ENCODE measurements around the gene POTEG. TPM values are rescaled to one million over a fixed set of nuclear protein-coding genes. Genes with fewer than 3 reads are reported as not detected.
"Not testable (repeated sequence)": the region's sequence is repeated elsewhere in the genome, so short reads cannot be mapped to it uniquely, and the experiment has no call there.

Gene POTEG
- total RNA-seq, 1 donor from 2014 or later: not detected

DNA sequence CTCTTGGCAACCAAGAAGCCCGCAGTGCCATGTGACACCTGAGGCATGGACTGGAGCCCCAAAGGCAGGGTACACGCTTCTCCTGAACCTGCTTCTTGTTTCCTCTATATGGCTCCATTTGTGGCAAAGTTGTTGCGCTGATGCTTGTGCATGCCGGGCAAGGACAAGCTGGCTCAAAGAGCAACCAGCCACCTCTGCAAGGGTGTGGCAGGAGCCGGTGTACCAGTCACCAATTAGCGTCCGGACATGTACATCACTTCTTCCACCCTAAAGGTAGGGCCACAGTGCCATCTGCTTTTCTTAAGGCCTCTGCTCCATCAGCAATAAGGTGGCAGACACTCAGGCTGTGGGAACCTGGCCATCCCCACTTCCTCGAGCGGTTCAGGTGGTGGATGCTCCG, 43.9 kb downstream of the POTEG start:
- ATAC-seq; H3K9me3 ChIP-seq; H3K36me3 ChIP-seq; intact Hi-C loops (cut with DNase I); H3K27ac ChIP-seq; H3K27me3 ChIP-seq; H3K4me3 ChIP-seq; H3K4me1 ChIP-seq: not testable (repeated sequence)
- peak; percentile 51 for DNase-seq

DNA sequence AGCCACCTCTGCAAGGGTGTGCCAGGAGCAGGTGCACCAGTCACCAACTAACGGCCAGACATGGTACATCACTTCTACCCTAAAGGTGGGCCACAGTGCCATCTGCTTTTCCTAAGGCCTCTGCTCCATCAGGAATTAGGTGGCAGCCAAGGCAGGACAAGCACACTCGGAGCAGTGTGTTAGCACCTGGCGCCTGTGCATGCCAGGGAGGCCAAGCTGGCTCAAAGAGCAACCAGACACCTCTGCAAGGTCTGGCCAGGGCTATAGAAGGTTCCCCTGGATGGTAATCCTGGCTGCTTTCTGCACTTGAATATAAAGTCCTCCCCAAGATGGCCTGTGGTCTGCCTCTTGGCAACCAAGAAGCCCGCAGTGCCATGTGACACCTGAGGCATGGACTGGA, 45.4 kb downstream of the POTEG start:
- H3K4me3 ChIP-seq; H3K27ac ChIP-seq; H3K4me1 ChIP-seq; H3K9me3 ChIP-seq; ATAC-seq; H3K36me3 ChIP-seq; H3K27me3 ChIP-seq; intact Hi-C loops (cut with DNase I); DNase-seq: not testable (repeated sequence)

DNA sequence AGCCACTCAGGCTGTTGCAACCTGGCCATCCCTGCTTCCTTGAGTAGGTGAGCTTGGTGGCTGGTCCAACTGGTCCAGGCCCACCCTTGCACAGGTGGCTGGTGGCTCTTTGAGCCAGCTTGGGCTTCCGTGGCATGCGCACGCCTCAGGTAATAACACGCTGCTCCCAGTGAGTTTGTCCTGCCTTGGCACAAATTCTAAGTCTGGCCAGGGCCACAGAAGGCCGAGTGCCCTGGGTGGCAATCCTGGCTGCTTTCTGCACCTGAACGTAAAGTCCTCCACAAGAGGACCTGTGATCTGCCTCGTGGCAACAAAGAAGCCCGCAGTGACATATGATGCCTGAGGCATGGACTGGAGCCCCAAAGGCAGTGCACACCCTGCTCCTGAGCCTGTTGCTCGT, 47.1 kb downstream of the POTEG start:
- H3K4me1 ChIP-seq; intact Hi-C loops (cut with DNase I); H3K36me3 ChIP-seq; H3K9me3 ChIP-seq; ATAC-seq; H3K27ac ChIP-seq; DNase-seq; H3K4me3 ChIP-seq; H3K27me3 ChIP-seq: not testable (repeated sequence)

DNA sequence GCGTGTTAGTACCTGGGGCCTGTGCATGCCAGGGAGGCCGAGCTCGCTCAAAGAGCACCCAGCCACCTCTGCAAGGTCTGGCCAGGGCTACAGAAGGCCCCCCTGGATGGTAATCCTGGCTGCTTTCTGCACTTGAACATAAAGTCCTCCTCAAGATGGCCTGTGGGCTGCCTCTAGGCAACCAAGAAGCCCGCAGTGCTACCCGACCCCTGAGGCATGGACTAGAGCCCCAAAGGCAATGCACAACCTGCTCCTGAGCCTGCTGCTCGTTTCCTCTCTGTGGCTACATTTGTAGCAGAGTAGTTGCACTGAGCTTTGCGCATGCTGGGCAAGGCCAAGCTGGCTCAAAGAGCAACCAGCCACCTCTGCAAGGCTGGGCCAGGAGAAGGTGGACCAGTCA, 47.8 kb downstream of the POTEG start:
- H3K27me3 ChIP-seq; intact Hi-C loops (cut with DNase I); H3K4me3 ChIP-seq; H3K36me3 ChIP-seq; H3K27ac ChIP-seq; H3K4me1 ChIP-seq; DNase-seq; H3K9me3 ChIP-seq; ATAC-seq: not testable (repeated sequence)

DNA sequence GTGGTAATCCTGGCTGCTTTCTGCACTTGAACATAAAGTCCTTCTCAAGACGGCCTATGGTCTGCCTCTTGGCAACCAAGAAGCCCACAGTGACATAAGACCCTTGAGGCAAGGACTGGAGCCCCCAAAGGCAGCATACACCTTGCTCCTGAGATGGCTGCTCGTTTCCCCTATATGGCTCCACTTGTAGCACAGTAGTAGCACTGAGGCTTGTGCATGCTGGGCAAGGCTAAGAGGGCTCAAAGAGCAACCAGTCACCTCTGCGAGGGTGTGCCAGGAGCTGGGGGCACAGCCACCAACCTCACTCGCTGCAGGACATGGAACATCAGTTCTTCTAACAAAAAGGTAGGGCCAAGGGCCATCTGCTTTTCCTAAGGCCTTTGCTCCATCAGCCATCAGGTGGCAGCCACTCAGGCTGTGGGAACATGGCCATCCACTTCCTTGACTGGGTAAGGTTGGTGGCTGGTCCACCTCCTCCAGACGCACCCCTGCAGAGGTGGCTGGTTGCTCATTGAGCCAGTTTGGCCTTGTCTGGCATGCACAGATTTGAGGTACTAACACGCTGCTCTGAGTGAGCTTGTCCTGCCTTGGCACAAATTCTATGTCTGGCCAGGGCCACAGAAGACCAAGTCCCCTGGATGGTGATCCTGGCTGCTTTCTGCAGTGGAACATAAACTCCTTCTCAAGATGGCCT, 49.9 kb downstream of the POTEG start:
- H3K9me3 ChIP-seq; H3K4me3 ChIP-seq; H3K36me3 ChIP-seq; H3K27ac ChIP-seq; H3K27me3 ChIP-seq; intact Hi-C loops (cut with DNase I); H3K4me1 ChIP-seq; DNase-seq: not testable (repeated sequence)
- peak; percentile 36 for ATAC-seq

DNA sequence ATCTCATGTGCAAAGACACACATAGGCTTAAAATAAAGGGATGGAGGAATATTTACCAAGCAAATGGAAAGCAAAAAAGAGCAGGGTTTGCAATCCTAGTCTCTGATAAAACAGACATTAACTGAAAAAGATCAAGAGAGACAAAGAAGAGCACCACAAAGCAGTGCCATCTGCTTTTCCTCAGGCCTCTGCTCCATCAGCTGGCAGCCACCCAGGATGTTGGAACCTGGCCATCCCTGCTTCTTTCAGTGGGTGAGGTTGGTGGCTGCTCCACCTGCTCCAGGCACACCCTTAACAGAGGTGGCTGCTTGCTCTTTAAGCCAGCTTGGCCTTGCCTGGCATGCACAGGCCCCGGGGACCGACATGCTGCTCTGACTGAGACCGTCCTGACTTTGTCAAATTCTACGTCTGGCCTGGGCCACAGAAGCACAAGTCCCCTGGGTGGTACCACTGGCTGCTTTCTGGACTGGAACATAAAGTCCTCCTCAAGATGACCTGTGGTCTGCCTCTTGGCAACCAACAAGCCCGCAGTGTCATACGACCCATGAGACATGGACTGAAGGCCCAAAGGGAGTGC, 51.0 kb downstream of the POTEG start:
- peak; percentile 47 for ATAC-seq
- H3K4me3 ChIP-seq; H3K4me1 ChIP-seq; H3K27me3 ChIP-seq; H3K36me3 ChIP-seq; DNase-seq; H3K27ac ChIP-seq; H3K9me3 ChIP-seq; intact Hi-C loops (cut with DNase I): not testable (repeated sequence)

DNA sequence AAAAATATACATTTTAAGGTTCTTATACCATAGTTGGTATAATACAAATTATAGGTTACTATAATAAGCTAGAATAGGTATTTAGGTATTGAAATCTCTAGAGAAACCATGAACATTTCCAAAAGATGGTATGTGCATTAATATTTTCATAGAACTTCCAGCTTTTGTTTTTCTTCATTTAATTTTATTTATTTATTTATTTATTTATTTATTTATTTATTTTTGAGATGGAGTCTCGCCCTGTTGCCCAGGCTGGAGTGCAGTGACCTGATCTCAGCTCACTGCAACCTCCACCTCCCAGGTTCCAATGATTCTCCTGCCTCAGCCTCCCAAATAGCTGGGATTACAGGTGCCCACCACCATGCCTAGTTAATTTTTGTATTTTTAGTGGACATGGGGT, 54.0 kb downstream of the POTEG start:
- intact Hi-C loops (cut with DNase I); H3K36me3 ChIP-seq; ATAC-seq; H3K4me3 ChIP-seq; H3K27ac ChIP-seq; H3K27me3 ChIP-seq; H3K9me3 ChIP-seq; DNase-seq; H3K4me1 ChIP-seq: not testable (repeated sequence)

DNA sequence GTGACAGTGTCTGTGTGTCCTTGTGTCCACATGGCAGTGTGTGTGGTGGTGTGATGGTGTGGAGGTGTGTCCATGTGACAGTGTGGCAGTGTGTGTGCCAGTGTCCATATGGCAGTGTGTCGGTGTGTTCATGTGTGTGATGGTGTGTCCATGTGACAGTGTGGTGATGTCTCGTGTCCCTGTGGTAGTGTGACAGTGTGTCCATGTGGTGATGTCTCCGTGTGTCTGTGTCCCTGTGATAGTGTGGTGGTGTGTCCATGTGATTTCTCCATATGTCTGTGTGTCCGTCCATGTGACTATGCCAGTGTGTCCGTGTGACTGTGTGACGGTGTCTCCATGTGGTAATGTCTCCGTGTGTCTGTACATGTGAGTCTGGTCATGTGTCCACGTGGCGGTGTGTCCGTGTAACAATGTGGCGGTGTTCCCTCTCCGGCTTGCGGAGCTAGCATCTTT, 59.7 kb downstream of the POTEG start:
- H3K4me1 ChIP-seq; H3K27ac ChIP-seq; H3K4me3 ChIP-seq; intact Hi-C loops (cut with DNase I); H3K36me3 ChIP-seq; H3K9me3 ChIP-seq; H3K27me3 ChIP-seq: not testable (repeated sequence)
- DNase-seq (peak; percentile 46), ATAC-seq (peak; percentile 60)

DNA sequence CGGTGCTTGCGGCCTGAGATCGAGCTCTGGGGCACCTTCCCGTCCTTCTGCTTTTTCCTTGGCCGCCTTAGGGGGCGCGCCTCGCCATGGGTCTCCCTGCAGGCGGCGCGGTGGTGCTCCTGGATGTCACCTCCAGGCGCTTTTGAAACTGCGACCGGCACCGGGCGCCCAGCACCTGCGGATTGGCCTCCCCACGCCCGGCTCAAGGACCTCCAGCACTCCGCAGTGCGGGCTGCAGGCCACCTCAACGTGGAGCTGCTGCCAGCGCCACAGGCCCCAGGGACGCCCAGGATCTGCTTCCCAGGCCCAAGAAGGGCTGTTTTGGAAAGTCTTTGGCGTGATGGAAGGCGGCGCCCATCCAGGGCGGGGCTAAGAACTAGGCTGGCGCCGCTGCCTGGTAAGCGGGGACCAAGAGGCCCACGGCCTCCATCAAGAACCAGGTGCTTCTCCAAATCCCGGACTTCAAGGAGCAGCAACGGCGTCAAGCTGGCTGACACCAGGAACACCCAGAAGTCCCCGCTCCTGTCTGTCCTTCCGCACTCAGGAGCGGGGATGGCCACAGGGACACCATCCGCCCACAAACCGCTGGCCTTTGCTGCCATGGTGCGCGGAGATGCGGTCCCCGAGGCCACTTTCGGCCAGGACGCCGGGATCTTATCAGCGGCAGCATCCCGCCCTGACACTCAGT, 61.2 kb downstream of the POTEG start:
- intact Hi-C loops (cut with DNase I); H3K27ac ChIP-seq; H3K4me3 ChIP-seq; H3K36me3 ChIP-seq; H3K9me3 ChIP-seq; ATAC-seq; H3K4me1 ChIP-seq; H3K27me3 ChIP-seq: not testable (repeated sequence)
- DNase-seq: peak; percentile 67

DNA sequence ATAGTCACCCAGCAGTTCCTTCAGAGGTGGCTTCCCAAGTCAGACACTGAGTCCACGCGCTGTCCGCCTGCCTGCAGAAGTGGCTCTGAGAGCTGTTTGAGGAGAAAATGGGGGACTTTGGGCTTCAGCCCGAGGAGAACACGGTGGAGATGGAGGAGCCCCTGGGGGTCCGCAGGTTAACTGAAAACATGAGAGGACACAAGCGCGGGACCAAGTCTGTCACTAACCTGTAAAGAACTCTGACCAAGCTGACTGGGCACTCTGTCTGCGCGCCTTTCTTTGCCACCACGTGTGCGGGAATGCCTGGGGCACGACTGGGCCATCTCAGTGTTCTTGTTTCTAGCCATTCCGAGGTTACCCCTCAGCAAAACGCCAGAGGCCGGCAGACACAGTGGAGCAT, 62.4 kb downstream of the POTEG start:
- H3K9me3 ChIP-seq; DNase-seq; H3K27me3 ChIP-seq; intact Hi-C loops (cut with DNase I); H3K4me1 ChIP-seq; H3K36me3 ChIP-seq; H3K27ac ChIP-seq; ATAC-seq; H3K4me3 ChIP-seq: not testable (repeated sequence)

DNA sequence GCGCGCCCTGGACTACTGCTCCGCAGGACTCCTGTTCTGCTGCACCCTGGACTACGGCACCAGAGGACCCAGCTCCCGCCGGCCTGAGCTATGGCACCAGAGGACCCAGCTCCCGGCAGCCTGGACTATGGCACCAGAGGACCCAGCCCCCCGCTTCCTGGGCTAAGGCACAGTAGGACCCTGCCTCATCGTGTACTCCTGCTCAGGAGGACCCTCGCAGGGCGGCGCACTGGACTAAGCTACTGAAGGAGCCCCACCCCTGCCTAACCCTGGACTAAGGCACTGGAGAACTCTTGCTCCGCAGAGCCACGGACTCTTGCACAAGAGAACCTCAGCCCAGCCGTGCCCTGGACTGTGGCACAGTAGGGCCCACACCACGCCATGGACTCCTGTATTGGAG, 71.3 kb downstream of the POTEG start:
- DNase-seq; H3K4me3 ChIP-seq; intact Hi-C loops (cut with DNase I); H3K36me3 ChIP-seq; H3K9me3 ChIP-seq; H3K27ac ChIP-seq; H3K4me1 ChIP-seq; H3K27me3 ChIP-seq: not testable (repeated sequence)
- ATAC-seq: peak; percentile 36

DNA sequence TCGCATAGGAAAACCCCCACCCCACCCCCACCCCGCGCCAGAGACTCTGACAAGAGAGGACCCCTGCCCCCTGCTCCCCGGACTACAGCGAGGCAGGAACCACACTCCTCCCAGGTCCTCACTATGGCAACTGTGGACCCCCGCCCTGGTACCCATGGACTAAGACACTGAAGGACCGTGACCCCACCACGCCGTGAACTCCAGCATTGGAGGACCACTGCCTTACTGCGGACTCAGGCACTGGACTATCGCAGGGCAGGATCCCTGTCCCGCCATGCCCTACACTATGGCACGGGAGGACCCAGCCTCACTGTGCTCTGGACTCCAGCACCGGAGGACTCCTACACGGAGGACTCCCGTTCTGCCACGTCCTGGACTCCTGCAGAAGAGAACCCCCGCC, 71.8 kb downstream of the POTEG start:
- H3K4me3 ChIP-seq; DNase-seq; H3K9me3 ChIP-seq; H3K27ac ChIP-seq; intact Hi-C loops (cut with DNase I); ATAC-seq; H3K4me1 ChIP-seq; H3K36me3 ChIP-seq; H3K27me3 ChIP-seq: not testable (repeated sequence)

DNA sequence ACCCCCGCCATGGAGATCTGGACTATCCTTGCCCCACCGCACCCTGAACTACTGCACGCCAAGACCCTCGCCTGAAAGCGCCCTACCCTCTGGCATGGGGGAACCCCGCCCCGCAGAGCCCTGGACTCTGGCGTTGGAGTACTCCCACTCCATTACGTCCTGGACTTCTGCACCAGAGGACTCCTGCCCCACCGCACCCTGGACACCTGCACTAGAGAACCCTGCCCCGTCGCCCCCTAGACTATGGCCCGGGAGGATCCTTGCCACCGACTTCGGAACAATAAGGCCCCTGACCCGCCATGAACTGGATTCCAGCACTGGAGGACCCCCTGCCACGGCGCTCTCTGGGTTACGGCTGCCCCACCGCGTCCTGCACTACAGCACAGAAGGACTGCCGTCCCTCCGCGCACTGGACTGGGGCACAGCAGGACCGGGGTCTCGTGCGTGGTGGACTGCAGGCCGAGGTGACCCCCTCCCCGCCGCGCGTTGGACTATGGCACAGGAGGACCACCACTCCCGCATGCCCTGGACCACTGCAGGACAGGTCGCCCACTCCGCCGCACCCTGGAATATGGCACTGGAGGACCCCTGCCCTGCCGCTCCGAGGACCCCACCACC, 72.4 kb downstream of the POTEG start:
- H3K36me3 ChIP-seq; H3K4me3 ChIP-seq; H3K9me3 ChIP-seq; H3K27ac ChIP-seq; DNase-seq; H3K27me3 ChIP-seq; intact Hi-C loops (cut with DNase I); H3K4me1 ChIP-seq: not testable (repeated sequence)
- ATAC-seq: peak; percentile 36

DNA sequence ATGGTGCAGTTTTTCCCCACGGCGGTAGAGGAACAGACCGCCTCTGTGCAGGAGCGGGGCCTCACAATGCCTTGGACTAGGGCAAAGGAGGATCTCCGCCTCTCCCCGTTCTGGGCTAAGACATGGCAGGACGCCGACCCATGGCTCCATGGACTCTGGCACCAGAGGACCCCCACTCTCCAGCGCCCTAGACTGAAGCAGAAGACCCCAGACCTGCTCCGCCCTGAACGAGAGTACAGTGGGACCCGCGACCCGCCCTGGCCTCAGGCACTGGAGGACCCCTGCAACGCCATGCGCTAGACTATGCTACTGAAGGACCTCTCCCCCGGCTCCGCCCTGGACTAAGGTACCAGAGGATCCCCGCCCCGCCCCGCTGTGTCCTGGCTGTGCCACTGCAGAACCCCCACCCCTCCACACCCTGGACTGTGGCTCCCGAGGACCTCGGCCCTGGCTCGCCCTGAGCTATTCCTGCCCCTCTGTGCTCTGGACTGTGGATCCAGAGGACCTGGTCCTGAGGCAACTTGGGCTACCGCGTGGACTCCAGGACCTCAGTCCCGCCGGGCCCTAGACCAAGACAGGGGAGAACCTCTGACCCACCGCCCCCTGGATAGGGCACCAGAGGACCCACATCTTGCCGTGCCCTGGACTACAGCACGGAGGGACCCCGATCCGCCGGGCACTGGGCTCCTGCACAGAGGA, 73.1 kb downstream of the POTEG start:
- H3K4me3 ChIP-seq; intact Hi-C loops (cut with DNase I); H3K27me3 ChIP-seq; H3K27ac ChIP-seq; H3K36me3 ChIP-seq; H3K9me3 ChIP-seq; H3K4me1 ChIP-seq: not testable (repeated sequence)
- peak; percentile 62 for ATAC-seq
- DNase-seq: peak; percentile 52
